GM13976 (cell line): ENCODE results near the gene FOXO1.

Experiments used
- DNase-seq: peaks from one replicate; pipeline ENCODE4 v3.0.0; 2012; ENCODE audit warnings: low spot score
- CTCF ChIP-seq: IDR thresholded peaks from 2 replicates; pipeline ENCODE4 v1.5.1; 2012; ENCODE audit warnings: borderline replicate concordance, mild to moderate bottlenecking; ENCODE audit not compliant: insufficient read depth; ENCODE audit errors: extremely low read depth, missing control alignments, control extremely low read depth
- in situ Hi-C: fragments of 300-500 bp; cut with MboI; formaldehyde crosslinking; loops from one replicate; pipeline ENCODE4 v1.12.0; 2022; ENCODE audit warnings: low sequenced_read_pairs, mixed read lengths, inconsistent platforms; ENCODE audit not compliant: unreplicated experiment

The FOXO1 gene

DNA sequence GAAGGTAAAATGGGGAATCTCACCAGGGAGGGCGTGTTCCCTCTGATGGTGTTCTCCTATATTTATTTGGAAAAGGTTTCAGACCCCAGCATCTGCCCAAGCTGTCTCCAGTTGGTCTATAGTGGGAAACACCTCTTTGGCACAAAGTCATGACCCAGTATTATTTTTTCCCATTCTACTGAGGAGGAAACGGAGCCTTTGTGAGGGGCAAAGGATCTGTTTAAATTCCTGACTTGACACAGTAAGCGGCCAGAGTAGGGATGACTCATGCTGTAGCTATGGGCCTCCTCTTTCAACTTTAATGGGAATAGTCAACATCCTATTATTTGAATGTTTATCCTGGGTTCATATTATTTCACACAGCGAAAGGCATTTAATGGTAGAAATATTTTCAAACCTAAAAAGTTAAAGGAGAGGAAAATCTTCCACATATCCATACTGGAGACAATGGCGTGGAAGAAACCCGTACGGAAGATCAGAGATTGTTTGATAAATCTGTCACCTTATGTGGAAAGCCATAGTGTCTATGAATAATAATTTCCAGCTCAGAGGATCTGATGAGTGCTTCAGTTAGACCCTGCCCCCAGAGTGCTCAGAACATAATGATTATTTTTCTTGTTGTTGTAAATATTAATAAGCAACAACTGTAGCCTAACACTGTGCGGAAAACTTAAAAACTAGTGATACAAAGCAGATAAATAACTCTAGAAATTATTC, 126.0 kb downstream of the FOXO1 start:
- TF ChIP-seq CTCF = no peak
- DNase-seq = no peak
- in situ Hi-C loops = no loop called here

- TF ChIP-seq CTCF = no peak
- no peak for DNase-seq
- in situ Hi-C loops = no loop called here
Measured at GRCh38 chr13:40539576-40540327, 126.7 kb downstream of the FOXO1 start.

- in situ Hi-C loops = no loop called here
Measured at GRCh38 chr13:40537146-40537895, 129.1 kb downstream of the FOXO1 start.

DNA sequence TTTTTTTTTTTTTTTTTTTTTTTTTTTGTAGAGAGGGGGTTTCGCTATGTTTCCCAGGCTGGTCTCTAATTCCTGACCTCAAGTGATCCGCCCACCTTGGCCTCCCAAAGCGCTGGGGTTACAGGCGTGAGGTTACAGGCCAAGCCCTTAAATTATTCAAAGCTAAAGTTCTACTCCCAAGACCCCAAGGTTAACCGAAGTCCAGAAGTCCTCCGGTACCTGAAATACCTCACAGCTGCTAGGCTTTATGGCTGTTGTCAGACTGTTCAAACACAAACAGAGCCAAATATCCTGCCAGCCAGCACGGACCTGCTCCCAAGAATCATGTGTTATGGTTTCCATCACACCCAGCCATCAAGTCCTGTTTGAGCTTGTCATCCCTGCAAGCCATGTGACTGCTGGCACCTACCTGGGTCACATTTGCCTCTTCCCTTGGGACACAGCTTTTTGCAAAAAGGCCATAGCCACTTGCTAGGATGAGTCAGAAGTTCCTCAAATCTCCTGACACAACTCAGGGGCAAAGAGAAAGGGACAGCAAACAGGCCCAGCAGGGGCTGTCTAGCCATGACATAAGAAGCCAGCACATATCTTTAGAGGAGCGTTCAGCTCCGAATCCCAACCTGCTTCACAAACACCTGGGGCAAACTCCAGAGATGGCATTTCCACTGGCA, 129.9 kb downstream of the FOXO1 start:
- in situ Hi-C loops = no loop called here
- no peak for TF ChIP-seq CTCF
- DNase-seq = no peak

More at GRCh38 chr13:40537146-40537895, 129.1 kb downstream of the FOXO1 start:
- DNase-seq = no peak
- TF ChIP-seq CTCF = no peak

DNA sequence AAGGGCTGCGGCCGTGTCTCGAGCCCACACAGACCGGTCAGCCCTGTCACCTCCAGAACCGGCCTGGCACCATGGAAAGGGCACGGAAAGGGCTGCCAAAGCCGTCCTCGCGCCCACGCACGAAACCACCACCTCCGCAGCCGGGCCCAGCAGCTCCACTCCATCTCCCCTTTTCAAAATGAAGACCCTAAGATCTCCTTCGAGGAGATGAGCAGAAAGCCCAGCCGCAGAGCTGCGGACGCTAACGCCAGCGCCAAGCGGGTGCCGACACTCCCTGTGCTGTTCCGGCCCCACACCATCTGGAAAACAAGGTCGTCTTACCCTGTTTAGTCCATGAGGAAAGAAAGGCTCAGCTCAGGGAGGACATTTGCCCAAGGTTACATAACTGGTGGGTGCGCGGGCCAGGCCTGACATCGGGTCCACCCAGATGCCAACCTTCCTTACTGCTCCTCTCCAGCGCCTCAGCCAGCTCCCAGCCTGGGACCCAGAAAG, 131.1 kb downstream of the FOXO1 start:
- TF ChIP-seq CTCF = no peak
- in situ Hi-C loops = no loop called here

GRCh38 chr13:40534456-40534855, 132.0 kb downstream of the FOXO1 start:
- no peak for DNase-seq
- no peak for TF ChIP-seq CTCF
- in situ Hi-C loops = no loop called here

More for the DNA sequence above, 131.1 kb downstream of the FOXO1 start:
- no peak for DNase-seq
